Measurements from ENCODE around the gene CNTNAP2. TPM values are rescaled to one million over a fixed set of nuclear protein-coding genes. Genes with fewer than 3 reads are reported as not detected.

CNTNAP2 gene
- total and polyA plus RNA-seq, 11 donors, result 0.01 to 2.6 (median 0.31) TPM; not detected in 3

GRCh38 chr7:147636553-147636952 is 1520.0 kb downstream of the CNTNAP2 start:
- Histone ChIP-seq H3K27ac (no peak overlapping the region), H3K4me1 (no peaks in the 10 kb centered on the region), H3K9me3 (peaks cover 0 to 3% (median 0%) of the 10 kb centered on the region in 12 donors), H3K36me3 (no peaks in the 10 kb centered on the region), H3K27me3 (no peaks in the 10 kb centered on the region), H3K4me3 (no peak overlapping the region)
- no peak for DNase-seq
- intact Hi-C loops (cut with DNase I), result no loop called here
- 72 to 82% (median 76%) methylated on average over 2 of the region's 2 CpGs for WGBS, 4 donors
- TF ChIP-seq POLR2A (IDR thresholded peaks at IDR 0.05), result no peak
- TF ChIP-seq CTCF (IDR thresholded peaks at IDR 0.05), result no peak
- ATAC-seq, result no peak

GRCh38 chr7:147638566-147638965 is 1522.0 kb downstream of the CNTNAP2 start:
- no peaks in the 10 kb centered on the region for H3K9me3 ChIP-seq
- no peaks in the 10 kb centered on the region for H3K36me3 ChIP-seq
- no peak overlapping the region for H3K27ac ChIP-seq
- intact Hi-C loops (cut with DNase I), result no loop called here
- no peaks in the 10 kb centered on the region for H3K4me1 ChIP-seq
- DNase-seq, result no peak
- H3K27me3 ChIP-seq, result no peaks in the 10 kb centered on the region
- TF ChIP-seq POLR2A (IDR thresholded peaks at IDR 0.05) (no peak), CTCF (IDR thresholded peaks at IDR 0.05) (no peak)
- H3K4me3 ChIP-seq, result no peak overlapping the region
- ATAC-seq, result no peak

- TF ChIP-seq POLR2A (IDR thresholded peaks at IDR 0.05) (no peak), CTCF (IDR thresholded peaks at IDR 0.05) (no peak)
- intact Hi-C loops (cut with DNase I), result no loop called here
- Histone ChIP-seq H3K36me3 (no peaks in the 10 kb centered on the region), H3K4me1 (no peaks in the 10 kb centered on the region), H3K27ac (no peak overlapping the region), H3K9me3 (no peaks in the 10 kb centered on the region), H3K4me3 (no peak overlapping the region), H3K27me3 (no peaks in the 10 kb centered on the region)
- DNase-seq, result no peak
- no peak for ATAC-seq
- 54 to 63% (median 58%) methylated on average over 6 of the region's 6 CpGs for WGBS, 4 donors
These were observed 1522.4 kb downstream of the CNTNAP2 start for GRCh38 chr7:147639037-147639436.

- no peaks in the 10 kb centered on the region for H3K4me1 ChIP-seq
- no peak overlapping the region for H3K4me3 ChIP-seq
- H3K9me3 ChIP-seq, result no peaks in the 10 kb centered on the region
- TF ChIP-seq CTCF (IDR thresholded peaks at IDR 0.05) (no peak), POLR2A (IDR thresholded peaks at IDR 0.05) (no peak)
- ATAC-seq (no peak), DNase-seq (no peak)
- H3K27ac ChIP-seq, result no peak overlapping the region
- H3K27me3 ChIP-seq, result no peaks in the 10 kb centered on the region
- 67 to 74% (median 70%) methylated on average over 3 of the region's 3 CpGs for WGBS, 4 donors
- intact Hi-C loops (cut with DNase I), result no loop called here
- H3K36me3 ChIP-seq, result no peaks in the 10 kb centered on the region
These were observed 1523.2 kb downstream of the CNTNAP2 start for GRCh38 chr7:147639751-147640150.

All from heart left ventricle (tissue), 16 donors.